GM12878 (cell line): ENCODE results near the gene FAM185A. TPM values are rescaled to one million over a fixed set of nuclear protein-coding genes. Genes with fewer than 3 reads are reported as not detected.
A peak's percentile ranks its signal among the peaks of the same experiment; 100 is the strongest.

Experiments used
- ATAC-seq: fragments of 200-7000 bp; cut with Tn5 transposase; 3 replicates; pipeline ENCODE4 v1.9.1; 2020; ENCODE audit warnings: mild to moderate bottlenecking, moderate library complexity
- BruUV-seq: library from RNA; stranded (reverse); fragments of 400-500 nt; replicated peaks from 2 replicates; lab custom pipeline; 2021; lab: Mats Ljungman, UMichigan
- CTCF ChIA-PET: fragments of 300-600 bp; sonication (Branson Sonifier 250); formaldehyde crosslinking; extraction: SDS; loops from one replicate; lab custom pipeline; 2021; ENCODE audit warnings: inconsistent platforms; lab: Yijun Ruan, JAX
- POLR2A ChIA-PET: fragments of 350-600 bp; formaldehyde crosslinking; extraction: SDS; loops from one replicate; lab custom pipeline; 2021; ENCODE audit warnings: inconsistent platforms; lab: Charles Lee
- RAD21 ChIA-PET: fragments of 300-600 bp; sonication (Branson Sonifier 250); formaldehyde crosslinking; loops from one replicate; lab custom pipeline; 2023; ENCODE audit warnings: antibody characterized with exemption; ENCODE audit not compliant: unreplicated experiment; lab: Charles Lee
- SMC1A ChIA-PET: fragments of 300-600 bp; sonication (Branson Sonifier 250); formaldehyde crosslinking; loops from one replicate; lab custom pipeline; 2023; ENCODE audit not compliant: unreplicated experiment, uncharacterized antibody; lab: Charles Lee
- DNase-seq: peaks from one replicate; pipeline ENCODE4 v3.0.0-alpha.2; 2011; ENCODE audit warnings: low read depth, low spot score
- FAIRE-seq: peaks from 3 replicates; lab custom pipeline; 2011; peaks lifted over from hg19 to GRCh38; lab: Jason Lieb, UNC
- H2AFZ ChIP-seq: 2 replicates; pipeline ENCODE4 v1.6.0; 2011; ENCODE audit warnings: low read depth, low read length, control low read depth; ENCODE audit not compliant: control insufficient read depth
- H3K27ac ChIP-seq: 2 replicates; pipeline ENCODE4 v1.5.1; 2011; ENCODE audit warnings: control low read depth; ENCODE audit not compliant: control insufficient read depth, insufficient read depth
- H3K27me3 ChIP-seq, 2 experiments: replicated peaks in 1 of 2; 2 replicates each; pipeline versions ENCODE4 v1.6.0 to v1.6.1; 2011; ENCODE audit warnings: low read length in 1 of 2; ENCODE audit not compliant: control insufficient read depth in 2 of 2, insufficient read depth in 2 of 2
- H3K36me3 ChIP-seq, 2 experiments: 2 replicates each; pipeline ENCODE4 v1.5.1; 2011; ENCODE audit warnings: low read length in 1 of 2; ENCODE audit not compliant: control insufficient read depth in 2 of 2, insufficient read depth in 2 of 2
- H3K4me1 ChIP-seq: 2 replicates; pipeline ENCODE4 v1.6.1; 2011; ENCODE audit warnings: mild to moderate bottlenecking, low read length, moderate library complexity, mixed read lengths; ENCODE audit not compliant: control insufficient read depth, insufficient read depth
- H3K4me2 ChIP-seq: 2 replicates; pipeline ENCODE4 v1.6.0; 2011; ENCODE audit warnings: control low read depth; ENCODE audit not compliant: control insufficient read depth, insufficient read depth
- H3K4me3 ChIP-seq: fragments of 200-600 bp; sonication (generic); 2 replicates; pipeline ENCODE4 v1.5.1; 2016
- H3K79me2 ChIP-seq: 2 replicates; pipeline ENCODE4 v1.6.0; 2011; ENCODE audit warnings: low read length; ENCODE audit not compliant: control insufficient read depth, insufficient read depth
- H3K9ac ChIP-seq: 2 replicates; pipeline ENCODE4 v1.8.0; 2011; ENCODE audit warnings: low read length, control low read depth, mixed read lengths; ENCODE audit not compliant: control insufficient read depth, insufficient read depth
- H3K9me3 ChIP-seq: replicated peaks from 3 replicates; pipeline ENCODE4 v1.5.1; 2011; ENCODE audit warnings: mild to moderate bottlenecking, low read length; ENCODE audit not compliant: control insufficient read depth, insufficient read depth
- H4K20me1 ChIP-seq: 2 replicates; pipeline ENCODE4 v1.6.0; 2011; ENCODE audit not compliant: control insufficient read depth, insufficient read depth
- EZH2 ChIP-seq: IDR thresholded peaks from 2 replicates; pipeline ENCODE4 v1.6.1; 2012; ENCODE audit warnings: low read depth, mild to moderate bottlenecking, control low read depth, inconsistent platforms, low read length, borderline replicate concordance; ENCODE audit not compliant: control insufficient read depth
- FOXK2 ChIP-seq: fragments of 450-650 bp; IDR thresholded peaks from 2 replicates; pipeline ENCODE4 v1.6.1; 2017; ENCODE audit warnings: mild to moderate bottlenecking, moderate library complexity
- NR2C2 ChIP-seq: IDR thresholded peaks from 2 replicates; pipeline ENCODE4 v1.6.1; 2011; ENCODE audit warnings: borderline replicate concordance, low read depth; ENCODE audit not compliant: control insufficient read depth, insufficient read length
- SIN3A ChIP-seq: IDR thresholded peaks from 2 replicates; pipeline ENCODE4 v1.6.1; 2012; ENCODE audit warnings: low read depth, low read length, improper control_type of control experiment
- TCF3 ChIP-seq: IDR thresholded peaks from 2 replicates; pipeline ENCODE4 v1.6.1; 2012; ENCODE audit warnings: low read depth, mild to moderate bottlenecking, low read length, borderline replicate concordance; ENCODE audit not compliant: insufficient read depth
- WGBS: methylation state at CpG from one replicate; pipeline ENCODE4 v1.1.6; 2016; ENCODE audit warnings: low lambda C conversion rate; ENCODE audit not compliant: insufficient replicate concordance, insufficient coverage; ENCODE audit errors: missing lambda C conversion rate; 5-methylcytosine and 5-hydroxymethylcytosine counted together
- in situ Hi-C: fragments of 300-500 bp; cut with MboI; formaldehyde crosslinking; loops from 9 replicates; pipeline ENCODE4 v1.14.3; 2018; ENCODE audit warnings: mixed read lengths
- intact Hi-C: fragments of 100-400 bp; cut with micrococcal nuclease; formaldehyde crosslinking; loops from one replicate; pipeline ENCODE4 v1.14.2; 2022; ENCODE audit not compliant: unreplicated experiment
- polyA plus RNA-seq, 11 experiments: library from polyadenylated mRNA; depleted of rRNA in 4 of 11; unstranded in 6 of 11; stranded (reverse) in 5 of 11; fragments of >200 nt; fragmentation: Nextera tagmentation in 4 of 11; fragmentation: Illumina TruSeq in 1 of 11; extraction: Ambion mirVana in 4 of 11; extraction: Trizol in 1 of 11; gene quantifications; 1 replicate in 1 of 11; 2 replicates in 10 of 11; pipeline versions ENCODE4 v1.2.1 to v1.2.3, GENCODE V29; 2011 to 2016; ENCODE audit warnings: inconsistent platforms in 2 of 11, missing spikeins in 2 of 11, low read depth in 1 of 11
- total RNA-seq, 4 experiments: library from RNA; depleted of rRNA in 3 of 4; stranded (reverse); fragments of >200 nt in 3 of 4; fragmentation: Illumina TruSeq in 1 of 4; extraction: Trizol in 1 of 4; gene quantifications; 2 replicates each; pipeline versions ENCODE4 v1.2.1 to v1.2.3, GENCODE V29; 2013 to 2021
- TF ChIP-seq, protein P1 (sequence below): fragments of 450-650 bp; formaldehyde crosslinking; IDR thresholded peaks from 2 replicates; pipeline ENCODE4 v1.4.0; 2022; ENCODE audit warnings: mild to moderate bottlenecking, moderate library complexity

FAM185A gene
- total and polyA plus RNA-seq, 10 of the 15 experiments (the other 5 are each of a cell fraction or from before 2014, with no cell fraction given): 1.9 to 12.8 (median 8.6) TPM

DNA sequence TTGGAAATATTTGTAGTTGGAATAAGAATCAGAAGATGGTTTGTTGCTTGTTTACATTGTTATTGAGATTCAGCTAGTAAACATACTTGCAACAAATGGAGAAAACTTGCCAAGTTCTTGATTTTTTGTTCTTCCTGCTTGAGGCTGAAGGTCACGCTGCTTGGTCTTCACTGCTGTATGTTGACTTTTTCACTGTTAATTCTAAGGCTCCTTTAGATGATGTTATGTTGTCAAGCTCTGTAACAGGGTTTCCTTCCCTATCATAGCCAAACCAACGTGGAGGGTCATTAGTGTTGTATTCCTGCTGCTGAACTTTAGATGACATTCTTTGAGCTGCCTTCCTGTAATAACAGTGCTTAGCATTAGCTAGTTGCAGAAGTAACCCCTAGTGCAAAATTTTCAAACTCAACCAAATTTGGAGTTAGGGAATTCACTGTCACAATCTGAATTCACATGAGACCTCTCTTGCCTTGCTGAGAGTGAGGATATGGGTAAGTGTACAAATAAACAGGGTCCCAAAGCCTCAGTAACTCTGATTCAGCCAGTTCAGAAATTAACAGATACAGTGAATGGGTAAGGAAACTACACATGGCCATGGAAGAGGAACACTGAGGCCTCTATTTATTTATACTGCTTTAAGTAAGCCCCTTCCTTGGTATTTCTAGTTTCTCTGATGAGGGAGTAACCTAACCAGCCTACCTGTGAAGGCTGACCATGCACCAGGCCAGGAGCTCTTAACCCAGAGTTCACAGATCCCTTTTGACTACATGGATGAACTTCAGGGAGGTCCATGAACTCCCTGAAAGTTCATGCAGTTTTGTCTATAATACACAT lies 64.6 kb downstream of the FAM185A start:
- no peaks in the 10 kb centered on the region for H3K9me3 ChIP-seq

More for the DNA sequence above, 64.6 kb downstream of the FAM185A start:
- ATAC-seq: no peak
- intact Hi-C loops (no loop called here), in situ Hi-C loops (no loop called here)
- Histone ChIP-seq H3K4me3 (no peak overlapping the region), H4K20me1 (no peaks in the 10 kb centered on the region), H3K9ac (no peak overlapping the region), H3K4me2 (no peak overlapping the region), H3K27ac (no peak overlapping the region), H3K4me1 (no peaks in the 10 kb centered on the region), H3K79me2 (no peaks in the 10 kb centered on the region), H2AFZ (no peak overlapping the region), H3K36me3 (no peaks in the 10 kb centered on the region), H3K27me3 (no peaks in the 10 kb centered on the region)
- WGBS: 95% methylated on average over 2 of the region's 2 CpGs
- BruUV-seq: no TSS peak
- ChIA-PET CTCF (no interaction called here), POLR2A (no interaction called here), SMC1A (no interaction called here), RAD21 (no interaction called here)
- TF ChIP-seq NR2C2 (no peak), TCF3 (no peak), FOXK2 (no peak), SIN3A (no peak), EZH2 (no peak)
- TF ChIP-seq, protein P1, sequence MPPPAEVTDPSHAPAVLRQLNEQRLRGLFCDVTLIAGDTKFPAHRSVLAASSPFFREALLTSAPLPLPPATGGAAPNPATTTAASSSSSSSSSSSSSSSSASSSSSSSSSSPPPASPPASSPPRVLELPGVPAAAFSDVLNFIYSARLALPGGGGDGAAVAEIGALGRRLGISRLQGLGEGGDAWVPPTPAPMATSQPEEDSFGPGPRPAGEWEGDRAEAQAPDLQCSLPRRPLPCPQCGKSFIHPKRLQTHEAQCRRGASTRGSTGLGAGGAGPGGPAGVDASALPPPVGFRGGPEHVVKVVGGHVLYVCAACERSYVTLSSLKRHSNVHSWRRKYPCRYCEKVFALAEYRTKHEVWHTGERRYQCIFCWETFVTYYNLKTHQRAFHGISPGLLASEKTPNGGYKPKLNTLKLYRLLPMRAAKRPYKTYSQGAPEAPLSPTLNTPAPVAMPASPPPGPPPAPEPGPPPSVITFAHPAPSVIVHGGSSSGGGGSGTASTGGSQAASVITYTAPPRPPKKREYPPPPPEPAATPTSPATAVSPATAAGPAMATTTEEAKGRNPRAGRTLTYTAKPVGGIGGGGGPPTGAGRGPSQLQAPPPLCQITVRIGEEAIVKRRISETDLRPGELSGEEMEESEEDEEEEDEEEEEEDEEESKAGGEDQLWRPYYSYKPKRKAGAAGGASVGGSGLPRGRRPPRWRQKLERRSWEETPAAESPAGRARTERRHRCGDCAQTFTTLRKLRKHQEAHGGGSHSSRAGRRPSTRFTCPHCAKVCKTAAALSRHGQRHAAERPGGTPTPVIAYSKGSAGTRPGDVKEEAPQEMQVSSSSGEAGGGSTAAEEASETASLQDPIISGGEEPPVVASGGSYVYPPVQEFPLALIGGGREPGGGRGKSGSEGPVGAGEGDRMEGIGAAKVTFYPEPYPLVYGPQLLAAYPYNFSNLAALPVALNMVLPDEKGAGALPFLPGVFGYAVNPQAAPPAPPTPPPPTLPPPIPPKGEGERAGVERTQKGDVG: no peak
- no peak for DNase-seq
- FAIRE-seq: peak; percentile 52
